SKM-1 (cell line): ENCODE data around the gene VAT1L.

Source experiments
- DNase-seq: peaks from one replicate; lab custom pipeline; 2025; ENCODE audit not compliant: unreplicated experiment; lab: John Stamatoyannopoulos, UW

The VAT1L gene, protein sequence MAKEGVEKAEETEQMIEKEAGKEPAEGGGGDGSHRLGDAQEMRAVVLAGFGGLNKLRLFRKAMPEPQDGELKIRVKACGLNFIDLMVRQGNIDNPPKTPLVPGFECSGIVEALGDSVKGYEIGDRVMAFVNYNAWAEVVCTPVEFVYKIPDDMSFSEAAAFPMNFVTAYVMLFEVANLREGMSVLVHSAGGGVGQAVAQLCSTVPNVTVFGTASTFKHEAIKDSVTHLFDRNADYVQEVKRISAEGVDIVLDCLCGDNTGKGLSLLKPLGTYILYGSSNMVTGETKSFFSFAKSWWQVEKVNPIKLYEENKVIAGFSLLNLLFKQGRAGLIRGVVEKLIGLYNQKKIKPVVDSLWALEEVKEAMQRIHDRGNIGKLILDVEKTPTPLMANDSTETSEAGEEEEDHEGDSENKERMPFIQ

DNA sequence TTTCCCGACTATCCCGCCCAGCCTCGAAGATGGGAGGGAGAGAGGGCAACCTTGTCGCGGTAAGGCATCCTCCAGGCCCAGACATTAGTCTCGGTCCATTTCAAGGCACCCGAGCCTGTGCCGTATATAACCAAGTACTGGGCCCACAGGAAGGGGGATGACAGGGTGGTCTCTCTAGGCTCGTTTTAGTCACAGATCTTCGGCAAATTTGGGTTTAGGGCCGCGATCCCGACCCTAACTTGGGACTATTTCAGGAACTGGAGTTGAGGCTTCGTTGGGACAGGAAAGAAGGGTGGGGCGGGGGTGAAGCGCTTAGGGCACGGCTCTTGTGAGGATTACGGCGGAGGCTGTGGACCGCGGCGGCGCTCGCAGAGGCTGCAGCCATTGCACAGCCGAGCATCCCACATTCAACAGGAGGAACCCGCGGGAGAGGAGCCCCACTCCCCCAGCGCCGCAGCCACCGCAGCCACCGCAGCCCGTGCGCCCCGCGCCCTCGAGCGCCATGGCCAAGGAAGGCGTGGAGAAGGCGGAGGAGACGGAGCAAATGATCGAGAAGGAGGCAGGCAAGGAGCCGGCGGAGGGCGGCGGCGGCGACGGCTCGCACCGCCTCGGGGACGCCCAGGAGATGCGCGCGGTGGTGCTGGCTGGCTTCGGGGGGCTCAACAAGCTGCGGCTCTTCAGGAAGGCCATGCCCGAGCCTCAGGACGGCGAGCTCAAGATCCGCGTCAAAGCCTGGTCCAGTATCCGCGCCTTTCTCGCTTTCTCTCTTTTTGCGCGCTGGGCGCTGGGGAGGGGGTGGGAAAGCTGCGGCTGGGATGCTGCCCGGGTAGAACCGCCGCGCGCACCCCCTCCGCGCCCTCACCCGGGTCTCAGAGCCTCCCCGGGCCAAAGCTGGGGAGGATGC, at the start of gene VAT1L:
Gene VAT1L (plus strand): TSS at position 384 of the 904 bp plus-strand sequence. CDS start 119 bp downstream, at position 503.
- no peak for DNase-seq

DNA sequence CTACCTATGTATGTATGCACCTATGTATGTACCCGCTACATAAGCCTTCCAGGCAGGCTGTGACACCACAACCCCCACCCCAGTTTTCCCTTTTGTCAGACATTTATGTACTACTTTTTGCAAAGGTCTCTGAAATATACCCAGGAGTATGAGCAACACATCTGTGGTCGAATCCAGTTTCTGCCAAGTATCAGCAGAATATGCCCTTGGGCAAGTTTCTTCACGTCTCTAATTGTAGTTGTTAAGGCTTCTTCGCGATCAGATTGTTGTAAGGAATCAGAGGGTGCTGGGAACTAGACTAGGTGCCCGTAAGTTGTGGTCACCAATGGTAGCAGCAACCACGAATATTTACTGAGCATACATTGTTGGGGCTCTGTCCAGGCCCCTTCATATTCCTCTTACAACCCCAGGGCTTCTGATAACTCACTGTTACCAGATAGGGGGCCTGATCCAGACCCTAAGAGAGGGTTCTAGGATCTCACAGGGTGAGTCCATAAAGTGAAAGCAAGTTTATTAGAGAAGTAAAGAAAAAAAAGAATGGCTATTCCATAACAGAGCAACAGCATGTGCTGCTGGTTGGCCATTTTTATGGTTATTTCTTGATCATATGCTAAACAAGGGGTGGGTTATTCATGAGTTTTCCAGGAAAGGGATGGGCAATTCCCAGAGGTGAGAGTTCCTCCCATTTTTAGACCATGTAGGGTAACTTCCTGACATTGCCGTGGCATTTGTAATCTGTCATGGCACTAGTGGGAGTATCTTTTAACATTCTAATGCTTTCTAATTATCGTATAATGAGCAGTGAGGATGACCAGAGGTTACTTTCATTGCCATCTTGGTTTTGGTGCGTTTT, 49.4 kb upstream of the VAT1L start:
- no peak for DNase-seq

DNA sequence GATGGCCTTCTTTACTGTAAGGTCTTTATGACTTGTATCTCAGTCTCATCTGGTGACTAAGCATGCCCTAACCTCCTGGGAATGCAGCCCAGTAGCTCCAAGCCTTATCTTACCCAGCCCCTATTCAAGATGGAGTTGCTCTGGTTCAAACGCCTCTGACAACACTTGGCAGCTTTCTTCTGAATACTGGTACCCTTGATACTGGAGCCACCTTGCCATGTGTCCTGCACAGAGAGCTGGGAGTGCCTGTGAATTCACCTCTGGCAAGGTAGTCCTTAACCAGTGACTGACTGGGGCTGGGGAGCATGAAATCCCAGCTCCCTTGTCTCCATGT, 48.8 kb upstream of the VAT1L start:
- DNase-seq: no peak

DNA sequence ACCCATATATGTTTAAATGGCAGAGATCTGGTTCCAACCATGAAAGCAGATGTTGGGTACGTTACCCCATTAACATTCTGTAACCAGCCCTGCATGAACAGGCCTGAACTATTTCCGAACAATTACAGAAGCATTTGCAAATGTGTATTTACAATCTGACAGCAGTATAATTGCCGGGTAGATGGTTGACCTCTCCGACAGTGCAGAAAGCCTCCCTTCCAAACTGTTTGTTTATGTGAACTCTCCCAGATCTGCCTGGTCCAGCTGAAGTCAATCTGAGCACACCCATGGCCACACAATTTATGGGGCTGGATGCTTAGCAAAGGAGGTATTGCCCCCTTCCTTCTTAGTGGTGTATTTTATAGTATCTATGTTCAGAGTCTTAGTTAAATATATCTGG, 44.2 kb upstream of the VAT1L start:
- no peak for DNase-seq

DNA sequence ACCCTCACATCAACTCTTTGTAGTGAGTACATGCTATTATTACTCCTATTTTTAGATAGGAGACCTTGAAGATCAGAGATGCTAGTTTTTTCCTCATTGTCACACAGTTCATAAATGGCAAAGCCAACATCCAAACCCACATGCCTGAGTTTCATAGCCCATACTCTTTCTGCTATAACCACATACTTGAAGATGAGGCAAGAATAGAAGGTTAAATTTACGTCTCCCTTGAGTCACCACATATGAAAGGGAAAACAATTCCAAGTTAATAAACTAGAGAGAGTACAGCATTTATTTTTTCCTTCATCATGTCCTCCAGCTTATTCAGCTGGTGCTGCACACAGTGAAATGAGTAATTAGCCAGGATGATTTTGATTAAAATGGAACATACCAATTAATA, 42.4 kb upstream of the VAT1L start:
- DNase-seq: no peak

DNA sequence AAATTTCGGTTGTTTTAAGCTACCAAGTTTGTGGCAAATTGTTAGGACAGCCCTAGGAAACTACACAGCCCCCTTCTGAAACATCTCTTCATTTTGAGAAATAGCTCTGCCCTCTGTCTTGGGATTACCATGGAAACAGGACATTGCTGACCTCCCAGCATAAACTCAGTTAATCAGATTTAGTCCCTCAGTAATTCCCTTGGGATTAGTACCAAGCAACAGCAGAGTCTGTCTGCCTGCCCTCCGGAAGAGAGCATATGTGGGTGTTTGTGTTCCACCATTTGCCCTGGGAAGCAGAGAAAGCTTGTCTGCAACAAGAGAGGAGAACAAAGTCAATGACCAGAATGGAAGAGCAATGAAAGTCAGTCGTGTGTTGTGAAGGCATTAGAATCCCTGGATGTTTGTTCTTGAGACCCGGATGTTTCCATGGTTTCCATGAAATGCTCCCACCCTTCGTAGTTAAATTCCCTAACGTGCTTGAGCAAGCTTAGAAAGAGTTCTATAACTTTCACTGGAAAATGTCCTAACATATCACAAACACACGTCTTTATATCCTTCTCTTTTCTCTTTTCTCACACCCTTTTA, 39.9 kb upstream of the VAT1L start:
- no peak for DNase-seq

DNA sequence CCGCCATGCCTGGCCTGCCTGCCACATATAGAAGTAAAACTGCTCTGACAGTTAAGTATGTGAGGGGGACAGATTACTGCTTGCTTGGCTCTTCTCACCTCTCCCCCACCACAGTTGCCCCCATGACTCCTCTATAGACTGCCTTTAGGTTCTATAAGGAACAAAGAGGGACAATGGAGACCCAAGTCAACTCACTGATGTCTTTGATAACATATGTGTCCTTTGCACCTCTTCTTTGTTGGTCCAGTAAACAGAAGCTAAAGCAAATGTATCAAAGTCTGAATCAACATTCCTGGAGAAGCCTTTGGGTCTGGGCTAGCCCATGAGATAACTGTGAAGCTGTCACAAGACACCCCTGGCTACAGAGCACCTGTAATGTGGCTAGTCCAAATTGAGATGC, 38.9 kb upstream of the VAT1L start:
- no peak for DNase-seq

DNA sequence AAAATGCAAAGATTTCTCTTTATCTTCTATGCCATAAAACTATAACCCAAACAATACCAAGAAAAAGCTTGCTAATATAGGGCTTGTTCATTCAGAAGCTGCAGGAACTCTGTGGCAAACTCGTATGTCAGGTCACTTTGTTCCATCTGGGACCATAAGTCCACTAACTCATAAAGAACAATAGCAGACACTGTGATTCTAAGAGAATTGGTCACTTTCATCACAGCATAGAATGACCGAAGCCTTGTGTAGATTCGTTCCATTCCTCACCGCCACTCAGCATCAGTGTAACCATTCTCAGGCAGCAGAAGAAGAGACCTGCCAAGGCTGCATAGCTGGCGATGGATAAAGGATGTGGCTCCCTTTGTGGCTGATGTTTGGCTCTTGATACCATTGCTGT, 30.3 kb upstream of the VAT1L start:
- no peak for DNase-seq

DNA sequence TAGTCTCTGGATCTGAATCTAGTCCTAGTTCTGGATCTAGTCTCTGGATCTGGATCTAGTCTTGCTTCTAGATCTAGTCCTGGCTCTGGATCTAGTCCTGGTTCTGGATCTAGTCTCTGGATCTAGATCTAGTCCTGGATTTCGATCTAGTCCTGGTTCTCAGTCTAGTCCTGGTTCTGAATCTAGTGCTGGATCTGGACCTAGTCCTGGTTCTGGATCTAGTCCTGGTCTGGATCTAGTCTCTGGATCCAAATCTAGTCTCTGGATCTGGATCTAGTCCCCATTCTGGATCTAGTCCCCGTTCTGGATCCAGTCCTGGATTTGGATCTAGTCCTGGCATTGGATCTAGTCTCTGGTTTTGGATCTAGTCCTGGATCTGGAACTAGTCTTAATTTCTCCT, 29.9 kb upstream of the VAT1L start:
- DNase-seq: no peak

DNA sequence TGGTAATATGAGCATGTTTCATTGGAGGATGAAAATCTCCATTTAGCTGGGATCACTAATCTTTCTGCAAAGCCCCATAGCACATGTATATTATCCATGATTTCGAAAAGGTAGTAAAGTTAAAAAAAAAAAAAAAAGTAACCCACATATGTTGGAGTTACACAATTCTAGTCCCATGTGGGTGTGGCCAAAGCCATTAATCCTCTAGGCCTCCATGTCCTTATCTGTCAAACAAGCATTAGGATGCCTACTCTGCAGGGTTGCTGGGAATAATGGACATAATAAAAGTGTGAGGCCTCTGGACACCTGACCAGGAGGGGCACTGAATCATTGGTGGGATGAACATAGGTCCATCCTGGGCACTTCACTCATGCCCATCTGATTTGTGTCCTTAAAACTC, 29.2 kb upstream of the VAT1L start:
- no peak for DNase-seq

DNA sequence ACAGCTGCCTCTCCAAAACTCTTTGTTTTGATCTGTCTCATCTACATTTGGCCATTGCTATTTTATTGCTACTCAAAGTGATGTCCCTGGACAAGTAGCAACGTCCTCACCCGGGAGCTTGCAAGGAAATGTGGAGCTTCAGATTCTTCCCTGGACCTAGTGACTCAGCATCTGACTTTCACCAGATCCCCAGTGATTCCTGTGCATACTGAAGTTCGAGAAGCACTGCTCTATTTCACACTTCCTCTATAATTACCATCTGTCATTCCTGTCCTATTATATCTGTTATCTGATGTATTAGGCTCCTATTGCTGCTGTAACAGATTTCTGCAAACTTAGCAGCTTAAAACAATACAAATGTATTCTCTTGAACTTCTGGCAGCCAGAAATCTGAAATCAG, 28.5 kb upstream of the VAT1L start:
- no peak for DNase-seq

DNA sequence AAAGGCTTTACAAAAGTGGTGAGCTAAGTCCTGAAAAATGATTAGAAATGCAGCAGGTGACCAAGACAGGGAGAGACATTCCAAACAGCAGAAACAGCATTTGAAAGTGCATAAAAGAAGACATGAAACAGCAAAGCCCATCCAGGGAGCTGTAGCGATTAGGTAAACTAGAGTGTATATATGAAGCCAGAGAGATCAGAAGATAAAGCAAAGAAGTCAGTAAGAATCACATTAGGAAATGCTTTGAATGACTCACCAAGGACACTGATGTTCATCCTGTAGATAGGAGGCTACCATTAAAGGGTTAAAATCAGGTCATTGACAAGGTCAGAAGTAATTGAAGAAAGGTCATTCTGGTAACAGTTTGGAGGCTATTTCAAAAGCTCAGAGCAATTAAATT, 27.6 kb upstream of the VAT1L start:
- no peak for DNase-seq

DNA sequence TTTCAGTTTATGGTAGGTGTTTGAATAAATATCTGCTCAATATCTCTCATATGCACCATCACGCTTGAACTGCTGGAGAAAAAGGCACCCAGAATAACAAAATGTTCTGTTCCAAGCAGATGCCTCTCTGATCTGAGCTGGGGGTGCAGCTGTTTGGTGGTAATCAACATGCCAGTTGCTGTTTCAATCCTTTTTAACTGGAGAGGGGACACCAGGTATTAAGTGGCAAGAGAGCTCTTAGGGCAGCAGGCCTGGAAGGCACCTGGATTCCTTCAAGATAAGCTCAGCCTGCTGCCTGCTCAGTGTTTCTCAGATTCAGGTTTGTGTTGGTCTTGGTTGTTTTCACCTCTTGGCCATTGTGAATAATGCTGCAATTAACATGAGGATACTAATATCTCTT, 27.2 kb upstream of the VAT1L start:
- DNase-seq: no peak

DNA sequence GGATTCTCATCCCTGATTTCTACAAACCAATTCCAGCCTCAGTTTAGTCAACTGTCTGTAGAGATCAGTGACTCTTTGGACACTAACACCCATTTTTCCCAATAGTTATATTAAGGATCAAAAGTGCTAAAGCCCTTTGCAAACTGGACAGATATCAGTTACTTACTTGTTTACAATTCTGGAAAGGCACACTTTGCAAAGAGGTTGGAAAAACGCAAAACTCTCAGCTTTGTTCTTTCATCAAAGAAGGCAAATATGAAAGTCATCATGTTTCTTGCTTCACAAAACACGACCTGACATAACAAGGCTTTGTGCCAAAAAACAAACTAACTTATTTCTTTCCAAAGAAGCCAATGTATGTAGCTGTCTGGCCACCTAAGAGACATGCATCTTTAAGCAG, 26.1 kb upstream of the VAT1L start:
- no peak for DNase-seq

DNA sequence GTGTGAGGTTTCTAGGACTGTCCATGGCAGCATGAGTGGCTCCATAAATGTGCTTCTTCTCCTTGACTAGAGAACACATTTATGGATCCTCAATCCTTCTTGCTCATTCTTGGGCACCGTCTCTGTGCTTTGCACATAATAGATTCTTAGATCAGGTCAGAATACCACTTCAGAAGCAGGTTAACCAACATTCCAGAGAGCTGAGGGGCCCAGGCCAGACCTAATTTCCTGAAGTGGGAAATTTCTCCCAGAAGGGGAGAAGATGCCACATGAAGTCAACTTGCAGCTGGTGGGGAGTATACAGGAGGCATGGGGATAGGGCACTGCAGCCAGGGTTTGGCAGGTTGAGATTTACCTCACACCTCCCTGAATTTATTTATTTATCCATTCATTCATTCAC, 24.4 kb upstream of the VAT1L start:
- DNase-seq: no peak

DNA sequence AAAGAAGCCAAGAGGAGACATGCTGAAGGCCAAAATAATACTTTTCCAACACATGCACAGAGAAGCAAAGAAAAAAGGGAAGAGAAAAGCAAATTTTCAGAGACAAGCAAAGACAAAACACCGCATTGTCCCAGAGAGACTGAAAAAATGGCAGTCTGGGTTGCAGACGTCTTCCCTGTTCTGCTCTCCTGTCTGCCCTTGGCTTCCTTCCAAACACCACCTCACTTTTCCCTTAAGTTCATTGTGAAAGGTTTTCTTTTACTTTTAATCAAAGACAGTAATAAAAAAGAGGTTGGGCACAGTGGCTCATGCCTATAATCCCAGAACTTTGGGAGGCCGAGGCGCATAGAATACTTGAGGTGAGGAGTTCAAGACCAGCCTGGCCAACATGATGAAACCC, 21.2 kb upstream of the VAT1L start:
- DNase-seq: no peak

DNA sequence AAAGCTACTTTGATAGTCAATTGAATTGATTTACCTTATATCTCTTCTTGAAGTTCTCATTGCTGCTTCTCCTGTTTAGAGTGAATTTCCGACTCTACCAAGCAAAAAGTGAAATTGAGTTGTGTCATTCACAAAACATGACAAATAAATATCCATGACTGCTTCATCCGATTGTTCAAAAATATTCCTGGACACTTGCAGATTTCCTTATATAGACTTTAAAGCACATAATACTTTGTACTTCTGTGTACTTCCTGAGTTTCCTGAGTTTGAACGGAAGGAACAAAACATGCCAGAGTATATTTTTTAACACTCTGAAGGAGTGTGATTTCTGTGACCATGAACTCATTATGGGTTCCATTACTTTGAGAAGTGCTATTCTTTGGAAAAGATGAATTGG, 20.5 kb upstream of the VAT1L start:
- no peak for DNase-seq

DNA sequence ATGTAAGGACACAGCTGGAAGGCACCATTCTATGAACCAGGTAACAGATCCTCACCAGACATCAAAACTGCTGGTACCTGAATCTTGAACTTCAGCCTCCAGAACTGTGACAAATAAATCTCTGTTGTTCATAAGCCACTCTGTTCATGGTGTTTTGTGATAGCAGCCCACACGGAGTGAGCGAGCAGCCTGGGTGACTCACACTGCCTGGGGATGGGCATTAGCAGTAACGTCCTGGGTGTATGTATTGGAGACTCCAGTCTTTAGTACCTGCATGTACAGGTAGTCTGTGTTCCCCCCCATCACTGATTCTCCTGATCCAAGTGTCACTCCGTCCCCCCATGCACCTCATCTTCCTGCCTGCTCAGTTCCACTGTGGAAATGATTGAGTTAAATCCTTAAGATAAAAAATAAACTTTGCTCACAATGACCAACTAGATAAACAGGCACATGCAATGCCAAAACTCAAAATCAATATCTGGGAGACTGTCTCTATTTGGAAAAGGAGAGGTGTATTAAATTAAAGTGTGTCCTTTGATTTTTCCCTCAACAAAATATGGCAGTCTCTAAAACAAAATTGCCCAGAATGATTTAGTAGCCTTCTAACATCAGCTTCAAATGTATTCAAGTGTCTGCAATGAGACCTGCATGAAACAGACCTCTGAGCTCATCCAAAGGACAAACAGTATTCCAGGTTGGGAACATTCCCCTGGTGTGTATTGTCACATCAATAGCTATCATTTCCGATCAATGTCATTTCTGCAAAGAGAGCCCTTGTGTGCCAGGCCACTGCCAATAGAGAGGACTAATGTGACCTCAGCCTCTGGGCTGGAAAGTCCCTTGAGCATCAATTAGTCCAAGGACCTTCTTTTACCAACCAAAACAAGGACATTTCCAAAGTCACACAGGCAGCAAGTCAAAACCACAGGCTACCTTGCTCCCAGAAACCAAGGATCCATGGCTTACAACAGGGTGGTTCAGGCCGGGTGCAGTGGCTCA, 12.2 kb upstream of the VAT1L start:
- no peak for DNase-seq

DNA sequence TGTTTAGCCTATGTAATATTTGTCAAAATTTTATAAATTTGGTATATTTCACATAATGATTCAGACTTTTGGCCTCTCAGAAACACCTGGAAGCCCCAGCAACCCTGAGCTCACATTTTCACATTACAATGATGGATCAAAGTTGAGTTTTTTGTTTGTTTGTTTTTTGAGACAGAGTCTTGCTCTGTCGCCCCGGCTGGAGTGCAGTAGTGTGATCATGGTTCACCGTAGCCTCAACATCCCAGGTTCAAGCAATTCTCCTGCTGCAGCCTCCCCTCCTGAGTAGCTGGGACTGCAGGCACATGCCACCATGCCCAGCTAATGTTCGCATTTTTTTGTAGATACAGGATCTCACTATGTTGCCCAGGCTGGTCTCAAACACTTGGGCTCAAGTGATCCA, 10.6 kb upstream of the VAT1L start:
- no peak for DNase-seq

DNA sequence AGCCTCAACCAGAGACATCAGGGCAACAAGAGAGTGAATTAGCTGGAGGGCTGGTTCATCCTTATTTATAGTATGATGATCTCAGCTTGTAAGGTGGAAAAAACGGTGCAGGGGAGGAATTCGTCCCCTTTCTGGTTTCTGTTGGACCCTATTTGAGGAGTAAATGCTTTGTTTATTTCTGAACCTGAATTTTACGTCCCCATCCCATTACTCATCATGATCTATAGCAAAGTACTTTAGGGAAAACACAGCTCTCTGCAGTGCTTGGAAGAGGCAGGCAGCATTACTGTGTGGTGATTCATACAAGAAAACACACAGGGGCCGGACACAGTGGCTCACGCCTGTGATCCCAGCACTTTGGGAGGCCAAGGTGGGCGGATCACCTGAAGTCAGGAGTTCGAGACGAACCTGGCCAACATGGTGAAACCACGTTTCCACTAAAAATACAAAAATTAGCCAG, 8.0 kb upstream of the VAT1L start:
- no peak for DNase-seq
